Adrenal gland (tissue), 5 donors: ENCODE results near the gene CCDC192.

Experiments used
- CTCF ChIP-seq, 6 experiments: fragments of 450-650 bp in 4 of 6; fragments of 200-600 bp in 2 of 6; sonication (generic) in 1 of 6; IDR thresholded peaks; 1 replicate in 5 of 6; 2 replicates in 1 of 6; pipeline versions ENCODE4 v1.5.1 to v1.8.0; 2016 to 2021; ENCODE audit warnings: antibody characterized with exemption in 6 of 6, mild to moderate bottlenecking in 2 of 6, moderate library complexity in 1 of 6
- POLR2A ChIP-seq, 2 donors: fragments of 450-650 bp; IDR thresholded peaks; one replicate each; pipeline ENCODE4 v1.6.1; 2017; ENCODE audit warnings: antibody characterized with exemption in 2 of 2, mild to moderate bottlenecking in 2 of 2, moderate library complexity in 1 of 2
- donor health status: DM: no; HTN: no; CAD: no.

GRCh38 chr5:127840198-127840524 is 137.0 kb downstream of the CCDC192 start:
- TF ChIP-seq CTCF (IDR thresholded peaks at IDR 0.05) (no peak), POLR2A (IDR thresholded peaks at IDR 0.05) (no peak)
